Motor neuron (in vitro differentiated cells): ENCODE results near the gene TTC17. TPM values are rescaled to one million over a fixed set of nuclear protein-coding genes. Genes with fewer than 3 reads are reported as not detected.
"Not testable (repeated sequence)": the region's sequence is repeated elsewhere in the genome, so short reads cannot be mapped to it uniquely, and the experiment has no call there.

ENCODE experiments used
- ATAC-seq, 8 experiments: fragments of 200-7000 bp; cut with Tn5 transposase; replicated peaks in 6 of 8; 2 replicates each; pipeline ENCODE4 v1.8.0; 2021; ENCODE audit warnings: mild to moderate bottlenecking in 8 of 8, moderate library complexity in 8 of 8
- H3K27ac ChIP-seq, 2 donors: fragments of 250-450 bp; sonication (Bioruptor Pico); 2 replicates each; pipeline ENCODE4 v1.9.0; 2021; ENCODE audit warnings: antibody characterized with exemption in 2 of 2, mild to moderate bottlenecking in 2 of 2, moderate library complexity in 1 of 2
- H3K4me1 ChIP-seq, 2 donors: fragments of 250-450 bp; sonication (Bioruptor Pico); replicated peaks in 1 of 2; 2 replicates each; pipeline ENCODE4 v1.6.1; 2021; ENCODE audit warnings: antibody characterized with exemption in 2 of 2, mild to moderate bottlenecking in 2 of 2, moderate library complexity in 1 of 2
- H3K4me3 ChIP-seq, 5 donors: fragments of 250-450 bp; sonication (Bioruptor Pico); 2 replicates each; pipeline ENCODE4 v1.9.0; 2021; ENCODE audit warnings: antibody characterized with exemption in 5 of 5, mild to moderate bottlenecking in 5 of 5, moderate library complexity in 4 of 5
- WGBS, 10 experiments: fragments of 450-650 bp; shearing (Covaris generic); methylation state at CpG; one replicate each; pipeline ENCODE4 v1.0.0; 2022; 5-methylcytosine and 5-hydroxymethylcytosine counted together
- in situ Hi-C, 9 experiments: fragments of 400-800 bp; cut with MboI; loops; one replicate each; pipeline ENCODE4 v1.15.0; 2021; ENCODE audit warnings: low sequenced_read_pairs in 9 of 9, low pct_unique_long_range_greater_than_20kb in 2 of 9; ENCODE audit not compliant: unreplicated experiment in 9 of 9
- total RNA-seq, 8 experiments: library from RNA; unstranded; fragments of 300-600 nt; gene quantifications; 2 replicates each; pipeline versions ENCODE4 v1.2.3 to v1.2.4, GENCODE V29; 2022

TTC17 gene, protein sequence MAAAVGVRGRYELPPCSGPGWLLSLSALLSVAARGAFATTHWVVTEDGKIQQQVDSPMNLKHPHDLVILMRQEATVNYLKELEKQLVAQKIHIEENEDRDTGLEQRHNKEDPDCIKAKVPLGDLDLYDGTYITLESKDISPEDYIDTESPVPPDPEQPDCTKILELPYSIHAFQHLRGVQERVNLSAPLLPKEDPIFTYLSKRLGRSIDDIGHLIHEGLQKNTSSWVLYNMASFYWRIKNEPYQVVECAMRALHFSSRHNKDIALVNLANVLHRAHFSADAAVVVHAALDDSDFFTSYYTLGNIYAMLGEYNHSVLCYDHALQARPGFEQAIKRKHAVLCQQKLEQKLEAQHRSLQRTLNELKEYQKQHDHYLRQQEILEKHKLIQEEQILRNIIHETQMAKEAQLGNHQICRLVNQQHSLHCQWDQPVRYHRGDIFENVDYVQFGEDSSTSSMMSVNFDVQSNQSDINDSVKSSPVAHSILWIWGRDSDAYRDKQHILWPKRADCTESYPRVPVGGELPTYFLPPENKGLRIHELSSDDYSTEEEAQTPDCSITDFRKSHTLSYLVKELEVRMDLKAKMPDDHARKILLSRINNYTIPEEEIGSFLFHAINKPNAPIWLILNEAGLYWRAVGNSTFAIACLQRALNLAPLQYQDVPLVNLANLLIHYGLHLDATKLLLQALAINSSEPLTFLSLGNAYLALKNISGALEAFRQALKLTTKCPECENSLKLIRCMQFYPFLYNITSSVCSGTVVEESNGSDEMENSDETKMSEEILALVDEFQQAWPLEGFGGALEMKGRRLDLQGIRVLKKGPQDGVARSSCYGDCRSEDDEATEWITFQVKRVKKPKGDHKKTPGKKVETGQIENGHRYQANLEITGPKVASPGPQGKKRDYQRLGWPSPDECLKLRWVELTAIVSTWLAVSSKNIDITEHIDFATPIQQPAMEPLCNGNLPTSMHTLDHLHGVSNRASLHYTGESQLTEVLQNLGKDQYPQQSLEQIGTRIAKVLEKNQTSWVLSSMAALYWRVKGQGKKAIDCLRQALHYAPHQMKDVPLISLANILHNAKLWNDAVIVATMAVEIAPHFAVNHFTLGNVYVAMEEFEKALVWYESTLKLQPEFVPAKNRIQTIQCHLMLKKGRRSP
- 100 to 1,000 TPM in 4 of 8 experiments, 10 to 100 TPM in 4; 56.4 to 165 (median 110) TPM for total RNA-seq

DNA sequence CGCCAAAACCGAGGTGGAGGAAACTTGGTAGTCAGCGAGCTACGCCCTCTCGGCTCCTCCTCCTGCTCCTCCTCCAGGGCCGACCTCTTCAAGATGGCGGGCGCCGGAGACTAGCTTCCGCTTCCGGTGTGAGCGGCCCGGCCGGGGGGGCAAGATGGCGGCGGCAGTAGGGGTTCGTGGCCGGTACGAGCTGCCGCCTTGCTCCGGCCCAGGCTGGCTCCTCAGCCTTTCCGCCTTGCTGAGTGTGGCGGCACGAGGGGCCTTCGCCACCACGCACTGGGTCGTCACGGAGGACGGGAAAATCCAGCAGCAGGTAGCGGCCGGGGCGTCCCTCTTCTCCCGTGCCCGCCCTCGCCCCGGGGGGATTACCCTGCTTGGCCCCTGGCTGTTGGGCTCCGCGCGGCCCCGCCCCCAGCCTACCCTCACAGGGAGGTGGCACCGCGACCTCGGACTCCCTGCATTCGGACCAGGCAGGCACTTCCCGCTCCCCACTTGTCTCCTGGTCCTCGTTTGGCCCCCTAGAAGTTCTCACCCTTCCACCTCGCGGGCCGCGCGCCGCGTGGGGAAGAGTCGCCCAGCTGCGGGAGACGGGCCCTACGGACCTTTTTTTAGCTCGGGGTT, at the start of gene TTC17:
TTC17 (plus strand) TSS at position 120 of the 621 bp plus-strand sequence; CDS start at position 155, 35 bp downstream.
- WGBS, 10 experiments, result 0% methylated on average over 1 to 18 of the region's 58 CpGs; no CpG with 5 or more reads in 5 of the 10 experiments

DNA sequence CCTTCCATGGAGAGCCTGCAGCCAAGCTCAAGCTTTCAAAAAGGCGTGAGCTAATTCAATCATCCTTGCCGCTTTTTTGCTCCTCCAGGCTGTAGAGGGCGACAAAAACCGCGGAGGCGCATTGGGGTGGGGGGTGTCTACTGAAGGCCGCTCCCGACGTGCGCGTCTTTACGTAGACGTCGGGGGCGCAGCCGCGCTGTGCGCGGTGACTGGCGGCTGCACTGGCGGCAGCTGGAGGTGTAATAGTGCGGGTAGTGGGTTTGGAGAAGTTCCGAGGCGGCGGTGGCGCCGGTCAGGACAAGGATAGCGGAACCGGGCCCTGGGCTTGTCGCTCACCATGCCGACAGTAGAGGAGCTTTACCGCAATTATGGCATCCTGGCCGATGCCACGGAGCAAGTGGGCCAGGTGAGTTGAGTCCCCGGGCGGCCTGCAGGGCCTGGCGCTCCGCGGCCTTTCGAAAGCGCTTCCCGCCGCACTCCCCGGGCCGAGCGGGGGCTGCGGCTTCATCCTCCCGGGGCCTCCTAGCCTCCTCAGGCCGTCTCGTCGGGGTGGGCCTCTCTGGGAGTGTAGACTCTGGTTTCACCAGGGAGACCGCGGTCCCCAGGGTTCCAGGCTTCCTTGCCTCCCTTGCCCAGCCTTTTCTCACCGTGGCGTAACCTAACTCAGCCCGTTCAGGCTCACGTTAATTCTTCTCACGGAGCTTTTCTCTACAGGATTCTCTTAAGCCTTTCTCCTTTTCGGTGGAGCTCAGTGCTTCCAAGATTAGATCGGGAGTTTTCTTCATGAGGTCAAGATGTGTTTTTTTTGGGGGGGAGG, 46.7 kb upstream of the TTC17 start, which contains the start of gene API5:
API5 (plus strand) TSS at position 206 of the 817 bp plus-strand sequence; CDS start at position 338, 132 bp downstream.
- H3K27ac ChIP-seq, result peak within 1 kb of the TSS; percentile 79 to 83
- ATAC-seq, result peak; percentile 95 to 99 (median 99)
- H3K4me1 ChIP-seq, result peaks cover 11 to 15% of the 10 kb centered on the region in 2 donors
- WGBS, 10 experiments, result 0 to 5% (median 0%) methylated on average over 2 to 23 of the region's 60 CpGs; no CpG with 5 or more reads in 2 of the 10 experiments
- in situ Hi-C loops, result no loop called here
- H3K4me3 ChIP-seq, result peak within 1 kb of the TSS; percentile 61 to 96 (median 71)

More for the DNA sequence above, at the start of gene TTC17:
- Histone ChIP-seq H3K27ac (peak within 1 kb of the TSS; percentile 94 to 99), H3K4me3 (peak within 1 kb of the TSS; percentile 56 to 98 (median 91)), H3K4me1 (peaks cover 17 to 18% of the 10 kb centered on the region in 2 donors)
- in situ Hi-C loops, result no loop called here
- peak; percentile 89 to 95 (median 93) for ATAC-seq

DNA sequence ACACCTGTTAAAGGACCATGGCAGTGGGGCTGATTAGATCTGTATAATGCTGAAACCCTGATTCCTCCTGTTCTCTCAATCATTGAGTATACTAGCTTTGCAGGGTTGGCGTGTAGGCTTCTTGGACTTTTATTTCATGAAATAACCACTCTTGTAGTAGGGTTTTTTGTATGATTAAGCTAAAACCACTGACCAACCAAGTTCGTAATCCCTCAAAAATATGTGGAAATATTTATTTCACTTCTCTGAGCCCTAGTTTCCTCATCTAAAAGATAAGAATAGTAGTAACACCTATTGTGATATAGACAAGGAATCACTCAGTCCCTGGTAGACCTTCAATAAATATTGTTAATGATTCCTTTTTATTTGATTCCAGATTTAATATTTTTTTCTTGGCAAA, 42.8 kb upstream of the TTC17 start:
- H3K27ac ChIP-seq, result no peak overlapping the region
- WGBS, 10 experiments, result 78 to 100% (median 96%) methylated on average over 1 to 2 of the region's 2 CpGs; no CpG with 5 or more reads in 1 of the 10 experiments
- in situ Hi-C loops, result no loop called here
- H3K4me3 ChIP-seq, result no peak overlapping the region
- H3K4me1 ChIP-seq, result peaks cover 11 to 15% of the 10 kb centered on the region in 2 donors
- ATAC-seq, result no peak

DNA sequence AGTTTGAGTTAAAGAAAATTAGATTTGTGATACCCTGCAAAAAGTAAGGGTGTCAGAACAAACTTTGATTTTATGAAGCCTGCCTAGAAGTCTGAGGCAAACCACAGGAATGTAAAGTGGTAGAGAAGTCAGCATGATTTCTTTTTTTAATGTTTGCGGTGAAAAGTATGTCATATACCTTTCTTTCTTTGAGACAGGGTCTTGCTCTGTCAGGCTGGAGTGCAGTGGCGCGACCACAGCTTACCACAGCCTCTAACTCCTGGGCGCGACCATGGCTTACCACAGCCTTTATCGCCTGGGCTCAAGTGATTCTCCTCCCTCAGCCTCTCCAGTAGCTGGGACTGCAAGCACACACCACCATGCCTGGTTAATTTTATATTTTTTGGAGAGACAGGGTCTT, 42.3 kb upstream of the TTC17 start:
- in situ Hi-C loops, result no loop called here
- 89 to 100% (median 95%) methylated on average over 3 to 5 of the region's 6 CpGs; no CpG with 5 or more reads in 3 of the 10 experiments for WGBS, 10 experiments
- peaks cover 11 to 13% of the 10 kb centered on the region in 2 donors for H3K4me1 ChIP-seq
- H3K4me3 ChIP-seq, result no peak overlapping the region
- no peak for ATAC-seq
- H3K27ac ChIP-seq, result no peak overlapping the region

DNA sequence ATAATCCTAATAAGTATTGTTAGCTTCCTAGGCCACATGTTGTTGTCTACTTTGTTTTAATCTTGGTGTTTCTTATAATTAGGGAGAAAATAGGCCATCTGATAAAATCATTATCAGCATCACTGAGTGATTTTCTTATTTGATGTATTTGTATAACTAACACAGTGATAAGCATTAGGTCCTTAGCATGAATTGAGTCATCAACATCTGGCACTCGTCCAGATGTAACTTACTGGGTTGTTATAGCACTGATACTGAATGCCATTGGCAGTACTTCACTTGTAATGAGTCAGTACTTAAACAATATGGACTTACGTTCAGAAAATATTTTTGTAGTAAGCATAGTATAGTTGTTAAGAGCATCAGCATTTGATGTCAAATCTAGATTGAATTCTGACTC, 30.7 kb upstream of the TTC17 start:
- WGBS, 10 experiments, result 12 to 100% (median 92%) methylated on average over 1 to 2 of the region's 2 CpGs; no CpG with 5 or more reads in 2 of the 10 experiments
- Histone ChIP-seq H3K4me3 (no peak overlapping the region), H3K4me1 (no peaks in the 10 kb centered on the region), H3K27ac (no peak overlapping the region)
- in situ Hi-C loops, result no loop called here
- peak in 3 of 8 experiments; percentile 22 to 94 (median 92) for ATAC-seq

DNA sequence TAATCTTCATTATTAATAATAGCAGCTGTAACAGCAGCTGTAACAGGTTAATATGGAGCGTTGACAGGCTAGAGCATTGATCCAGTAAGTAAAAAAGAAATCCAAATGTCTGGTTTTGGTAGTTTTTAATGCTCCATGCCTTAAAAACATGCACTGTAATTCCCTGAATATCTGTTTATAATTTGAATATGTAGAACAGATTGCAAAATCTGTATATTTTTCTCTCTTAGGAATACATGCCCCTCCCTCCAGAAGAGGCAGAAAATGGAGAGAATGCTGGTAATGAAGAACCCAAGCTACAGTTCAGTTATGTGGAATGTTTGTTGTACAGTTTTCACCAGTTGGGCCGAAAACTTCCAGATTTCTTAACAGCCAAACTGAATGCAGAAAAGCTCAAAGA, 30.2 kb upstream of the TTC17 start:
- Histone ChIP-seq H3K27ac (no peak overlapping the region), H3K4me3 (no peak overlapping the region), H3K4me1 (no peaks in the 10 kb centered on the region)
- in situ Hi-C loops, result no loop called here
- ATAC-seq, result peak in 3 of 8 experiments; percentile 36 to 80 (median 76)
- 90 to 100% (median 100%) methylated on average over 1 to 2 of the region's 2 CpGs; no CpG with 5 or more reads in 3 of the 10 experiments for WGBS, 10 experiments

DNA sequence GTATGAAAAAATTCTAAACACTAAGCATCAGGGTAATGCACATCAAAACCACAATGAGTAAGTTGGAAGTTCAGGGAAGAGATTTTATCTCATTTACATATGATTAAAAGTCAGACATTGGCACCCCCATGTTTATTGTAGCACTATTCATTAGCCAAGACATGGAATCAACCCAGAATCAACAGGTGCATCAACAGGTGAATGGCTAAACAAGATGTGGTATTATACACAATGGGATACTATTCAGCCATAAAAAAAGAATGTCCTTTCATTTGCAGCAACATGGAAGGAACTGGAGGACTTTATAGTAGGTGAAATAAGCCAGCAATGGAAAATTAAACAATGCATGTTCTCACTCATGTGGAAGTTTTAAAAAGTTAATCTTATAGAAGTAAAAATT, 17.6 kb upstream of the TTC17 start:
- in situ Hi-C loops, result no loop called here
- no peak overlapping the region for H3K4me3 ChIP-seq
- H3K4me1 ChIP-seq, result no peaks in the 10 kb centered on the region
- no peak for ATAC-seq
- H3K27ac ChIP-seq, result no peak overlapping the region

DNA sequence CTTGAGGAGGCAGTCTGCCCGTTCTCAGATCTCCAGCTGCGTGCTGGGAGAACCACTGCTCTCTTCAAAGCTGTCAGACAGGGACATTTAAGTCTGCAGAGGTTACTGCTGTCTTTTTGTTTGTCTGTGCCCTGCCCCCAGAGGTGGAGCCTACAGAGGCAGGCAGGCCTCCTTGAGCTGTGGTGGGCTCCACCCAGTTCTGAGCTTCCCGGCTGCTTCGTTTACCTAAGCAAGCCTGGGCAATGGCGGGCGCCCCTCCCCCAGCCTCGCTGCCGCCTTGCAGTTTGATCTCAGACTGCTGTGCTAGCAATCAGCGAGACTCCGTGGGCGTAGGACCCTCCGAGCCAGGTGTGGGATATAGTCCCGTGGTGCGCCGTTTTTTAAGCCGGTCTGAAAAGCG, 7.3 kb upstream of the TTC17 start:
- H3K4me3 ChIP-seq, result peak overlapping the region in 1 of 5 donors; percentile 28
- in situ Hi-C loops, ATAC-seq, H3K27ac ChIP-seq, H3K4me1 ChIP-seq: not testable (repeated sequence)
- no CpG with 5 or more reads among the region's 17 CpGs for whole genome bisulfite sequencing, 10 experiments

DNA sequence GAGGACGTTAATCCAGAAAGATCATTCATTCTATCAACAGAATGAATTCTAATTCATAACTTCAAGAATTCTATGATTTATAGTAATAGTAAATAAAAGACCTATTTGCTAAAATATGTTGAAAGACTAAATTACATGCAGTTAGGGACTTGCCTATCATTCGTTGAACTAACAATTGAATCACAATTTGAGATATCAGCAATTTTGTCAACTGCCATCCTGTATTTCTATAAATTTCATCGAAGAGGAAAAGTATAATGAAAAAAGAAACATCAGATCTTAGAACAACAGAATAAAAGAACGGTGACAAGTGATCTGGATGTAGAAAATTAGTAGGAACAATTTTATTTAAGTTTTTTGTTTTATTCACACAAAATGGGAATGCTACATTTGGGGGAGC, 4.4 kb upstream of the TTC17 start:
- no peak overlapping the region for H3K4me3 ChIP-seq
- H3K4me1 ChIP-seq, result peaks cover 4 to 6% of the 10 kb centered on the region in 2 donors
- ATAC-seq, result no peak
- 70 to 100% (median 91%) methylated on average over 2 to 4 of the region's 4 CpGs for WGBS, 10 experiments
- no peak overlapping the region for H3K27ac ChIP-seq
- in situ Hi-C loops, result no loop called here

DNA sequence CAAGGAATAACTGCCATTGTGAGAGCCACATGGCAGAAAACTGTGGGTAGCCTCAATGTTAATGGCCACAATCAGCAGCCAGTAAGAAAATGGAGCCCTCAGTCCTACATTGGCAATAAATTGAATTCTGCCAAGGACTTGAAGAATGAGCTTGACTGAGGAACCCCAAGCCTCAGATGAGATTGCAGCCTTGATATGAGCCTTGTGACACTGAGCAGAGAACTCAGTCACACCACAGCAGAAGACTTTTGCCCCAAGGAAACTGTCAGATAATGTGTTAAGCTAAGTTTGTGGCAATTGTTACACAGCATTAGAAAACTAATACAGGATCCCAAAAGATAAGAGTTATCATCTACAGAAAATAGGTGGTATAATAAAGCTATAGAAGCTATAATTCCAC, 2.4 kb upstream of the TTC17 start:
- in situ Hi-C loops, result no loop called here
- Histone ChIP-seq H3K27ac (no peak overlapping the region), H3K4me1 (peaks cover 18 to 19% of the 10 kb centered on the region in 2 donors), H3K4me3 (no peak overlapping the region)
- ATAC-seq, result no peak

DNA sequence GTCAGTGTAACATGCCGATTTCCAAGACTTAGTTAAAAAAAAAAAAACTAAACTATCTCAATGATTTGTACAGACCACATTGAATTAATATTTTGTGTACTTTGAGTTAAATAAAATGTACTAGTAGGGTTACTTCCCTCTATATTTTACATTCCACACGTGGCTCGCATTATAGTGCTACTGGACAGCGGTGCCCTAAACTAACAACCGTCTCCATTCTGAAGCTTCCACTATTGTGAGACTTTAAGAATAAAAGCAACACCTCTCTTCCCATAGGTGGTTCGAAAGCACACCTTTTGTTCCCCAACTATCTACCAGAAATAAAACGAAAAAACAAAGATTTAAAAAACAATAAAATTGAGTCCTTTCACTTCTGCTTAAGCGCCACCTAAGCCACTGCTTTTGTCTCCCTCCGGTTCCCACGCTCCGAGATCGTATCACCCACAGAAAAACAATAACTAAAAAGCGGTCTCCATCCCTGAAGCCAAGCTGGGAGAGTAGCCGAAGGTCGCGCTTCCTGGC, 380 bp upstream of the TTC17 start:
- peak overlapping the region in 1 of 2 donors; percentile 99 for H3K27ac ChIP-seq
- WGBS, 10 experiments, result 0 to 41% (median 9%) methylated on average over 4 to 12 of the region's 16 CpGs; no CpG with 5 or more reads in 1 of the 10 experiments
- in situ Hi-C loops, result no loop called here
- peaks cover 17 to 18% of the 10 kb centered on the region in 2 donors for H3K4me1 ChIP-seq
- ATAC-seq, result peak in 3 of 8 experiments; percentile 8 to 13 (median 11)
- peak overlapping the region; percentile 56 to 98 (median 91) for H3K4me3 ChIP-seq
